ENCODE measurements around the gene DOK4.

DOK4 gene

DNA sequence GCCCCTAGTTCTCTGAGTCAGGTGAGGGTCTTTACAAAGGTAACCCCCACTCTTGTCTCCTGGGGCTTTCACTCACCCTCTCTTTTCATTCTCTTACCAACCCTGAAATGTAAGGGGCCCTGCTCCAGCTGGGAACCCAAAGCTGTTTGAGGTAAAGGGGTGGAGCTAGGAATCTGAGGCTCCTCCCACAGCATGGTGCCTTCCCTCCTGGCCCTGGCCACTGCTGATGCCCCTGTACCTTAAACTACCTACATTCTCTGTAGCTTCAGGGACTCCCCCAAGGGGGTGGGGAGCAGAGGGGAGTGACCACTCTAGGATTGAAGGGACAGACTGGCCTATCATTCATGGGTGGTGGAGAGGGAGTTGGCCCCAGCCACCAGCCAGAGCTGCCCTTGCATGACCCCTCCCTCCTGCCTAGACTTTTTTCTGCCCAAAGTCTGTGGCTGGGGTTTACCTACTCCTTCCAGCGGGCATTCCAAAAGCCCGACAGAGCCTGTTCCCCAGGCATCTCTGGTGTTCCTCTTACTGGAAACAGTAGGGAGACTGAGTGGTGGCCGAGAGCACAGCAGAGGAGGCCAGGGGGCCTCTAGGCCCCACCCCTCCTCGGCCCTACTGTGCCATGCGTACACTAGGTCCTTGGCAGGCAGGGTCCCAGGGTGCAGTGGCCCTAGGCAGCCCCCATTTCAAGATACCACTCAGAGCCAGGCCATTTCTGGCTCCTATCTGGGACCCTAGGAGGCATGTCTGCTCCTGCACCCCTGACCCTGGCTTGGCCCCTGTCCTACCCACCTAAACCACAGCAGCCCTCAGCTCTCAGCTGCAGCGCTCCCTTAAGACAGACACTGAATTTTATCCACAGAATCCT lies 9.5 kb downstream of the DOK4 start:
- DNase-seq: no peak

DNA sequence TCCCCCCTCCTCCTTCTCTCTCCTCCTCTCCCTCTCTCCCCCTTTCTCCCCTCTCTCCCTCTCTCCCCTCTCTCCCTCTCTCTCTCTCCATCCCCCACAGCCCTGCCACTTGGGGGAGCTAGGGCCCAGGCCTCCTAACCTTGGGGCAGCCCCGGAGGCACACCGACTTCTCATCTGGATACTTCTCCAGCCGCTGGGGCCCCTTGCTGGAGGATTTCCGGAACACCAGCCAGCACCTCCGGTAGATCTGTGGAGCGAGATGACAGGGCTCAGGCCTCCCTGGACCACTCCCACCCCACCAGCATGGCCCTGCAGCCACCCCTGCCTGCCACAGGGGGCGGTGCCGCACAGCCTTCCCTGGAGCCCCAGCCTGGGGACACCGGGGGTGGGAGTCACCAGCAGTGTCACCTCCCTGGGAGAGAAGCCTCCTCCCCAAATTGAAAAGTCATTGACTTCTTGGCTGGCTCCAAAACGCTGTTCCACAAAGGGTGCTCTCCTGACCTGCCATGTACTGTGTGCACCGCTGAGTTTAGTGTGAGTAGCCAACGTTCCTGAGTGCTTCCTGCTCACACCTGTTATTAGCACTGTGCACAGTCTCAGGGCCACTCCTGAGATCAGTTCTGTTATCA lies 10.5 kb downstream of the DOK4 start:
- DNase-seq: no peak

DNA sequence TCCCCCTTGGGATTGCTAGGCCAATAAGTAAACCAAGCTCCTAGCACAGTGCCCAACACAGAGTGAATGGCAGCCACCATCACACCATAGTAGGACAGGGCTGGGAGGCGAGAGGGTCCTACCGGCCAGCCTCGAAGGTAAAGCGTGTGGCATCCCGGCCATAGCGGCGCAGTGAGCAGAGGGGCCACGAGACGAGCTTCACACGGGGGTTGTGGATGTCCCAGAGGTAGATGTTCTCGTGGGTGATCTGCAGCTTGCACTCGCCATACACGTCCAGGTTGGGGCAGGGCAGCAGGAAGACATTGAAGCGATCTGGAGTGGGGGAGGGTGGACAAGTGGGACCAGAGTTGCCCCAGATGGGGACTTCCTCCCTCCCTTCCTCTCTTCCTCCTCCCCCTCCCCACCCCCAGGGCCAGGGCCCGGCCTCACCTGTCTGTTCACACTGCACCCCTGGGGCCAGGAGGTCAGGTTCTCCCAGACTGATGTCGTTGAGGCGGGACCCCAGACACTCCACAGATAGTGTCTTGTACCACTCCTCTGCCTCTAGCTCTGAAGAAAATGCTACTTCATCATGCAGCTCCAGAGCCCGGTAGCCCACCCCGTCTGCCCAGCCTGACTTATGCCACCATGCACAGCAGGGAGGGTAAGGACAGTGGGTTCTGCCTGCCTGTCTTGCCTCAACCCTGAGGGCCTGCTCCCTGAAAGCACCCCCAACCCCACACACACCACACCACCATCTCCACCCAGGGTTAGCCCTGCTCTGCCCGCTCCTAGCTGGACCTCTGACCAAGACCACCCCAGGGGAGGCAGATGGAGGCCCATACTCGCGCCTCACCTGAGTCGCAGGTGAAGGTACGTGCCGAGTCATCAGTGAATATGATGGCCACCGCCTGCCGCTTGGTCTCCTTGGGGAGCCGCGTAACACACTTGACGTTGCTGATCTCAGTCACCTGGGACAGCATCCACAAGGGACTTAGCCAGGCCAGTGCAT lies 11.3 kb downstream of the DOK4 start:
- no peak for DNase-seq

DNA sequence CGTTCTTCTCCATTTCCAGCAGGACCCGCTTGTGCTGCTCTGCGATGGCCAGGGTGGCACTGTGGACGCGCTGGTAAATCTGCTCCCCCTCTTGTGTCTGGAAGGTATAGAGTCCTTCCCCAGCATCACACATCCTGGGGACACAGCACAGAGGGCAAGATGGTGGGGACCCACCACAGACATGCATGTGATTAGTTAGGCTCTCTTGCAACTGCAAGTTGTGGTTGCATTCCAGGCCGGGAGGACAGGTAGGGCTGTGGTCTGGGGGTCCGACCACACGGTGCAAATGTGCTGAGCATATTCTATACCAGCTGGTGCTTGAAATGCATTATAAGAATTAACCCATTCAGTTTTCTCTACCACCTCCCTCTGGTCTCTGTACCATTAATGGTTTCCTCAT lies 12.4 kb downstream of the DOK4 start:
- DNase-seq: no peak

DNA sequence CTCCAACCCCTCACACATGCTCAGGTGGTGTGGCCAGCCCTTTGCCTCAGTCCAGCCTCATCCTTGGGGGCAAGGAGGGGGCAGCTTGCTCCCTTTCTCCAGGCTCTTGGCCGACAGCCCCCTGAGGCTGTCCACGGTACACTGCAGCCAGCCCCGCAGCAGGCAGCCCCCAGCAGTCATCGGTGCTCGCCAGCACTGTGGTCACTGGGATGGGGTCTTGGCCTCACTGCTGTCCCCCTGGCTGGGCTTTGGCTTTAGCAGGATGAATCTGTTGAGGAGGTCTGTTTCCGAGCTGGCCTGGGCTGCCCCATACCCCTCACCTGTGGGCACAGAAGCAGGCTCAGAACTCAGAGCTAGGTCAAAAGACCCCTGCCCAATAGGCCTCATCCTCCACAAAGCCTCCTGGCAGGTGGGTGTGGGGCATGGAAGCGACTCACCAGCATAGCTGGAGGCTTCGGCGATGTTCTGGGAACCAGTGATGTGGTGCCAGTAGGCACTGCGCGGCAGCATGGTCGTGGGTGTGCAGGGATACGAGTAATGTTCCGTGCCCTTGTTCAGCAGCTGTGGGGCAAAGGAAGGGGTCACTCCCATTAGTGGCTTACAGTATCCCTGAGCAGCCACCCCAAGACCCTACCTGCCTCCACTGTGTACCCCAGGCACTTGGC lies 13.0 kb downstream of the DOK4 start:
- no peak for DNase-seq

DNA sequence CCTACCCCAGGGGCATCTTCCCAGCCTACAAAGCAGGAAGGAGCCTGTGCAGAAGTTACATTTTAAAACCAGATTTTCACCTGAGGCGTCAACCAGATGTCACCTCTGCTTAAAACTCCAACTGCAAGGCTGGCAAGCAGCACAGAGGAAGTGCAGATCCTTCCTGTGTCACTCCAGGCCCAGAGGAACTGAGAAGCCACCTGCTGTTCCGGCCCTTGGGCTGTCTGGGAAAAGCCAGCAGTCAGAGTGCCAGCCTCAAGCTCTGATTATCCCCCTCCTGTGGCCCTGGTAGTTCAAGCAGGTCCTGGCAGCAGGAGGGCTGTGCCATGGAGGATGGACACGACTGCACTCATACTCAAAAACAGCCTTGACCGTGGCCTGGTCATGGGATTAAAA lies 13.6 kb downstream of the DOK4 start:
- no peak for DNase-seq

DNA sequence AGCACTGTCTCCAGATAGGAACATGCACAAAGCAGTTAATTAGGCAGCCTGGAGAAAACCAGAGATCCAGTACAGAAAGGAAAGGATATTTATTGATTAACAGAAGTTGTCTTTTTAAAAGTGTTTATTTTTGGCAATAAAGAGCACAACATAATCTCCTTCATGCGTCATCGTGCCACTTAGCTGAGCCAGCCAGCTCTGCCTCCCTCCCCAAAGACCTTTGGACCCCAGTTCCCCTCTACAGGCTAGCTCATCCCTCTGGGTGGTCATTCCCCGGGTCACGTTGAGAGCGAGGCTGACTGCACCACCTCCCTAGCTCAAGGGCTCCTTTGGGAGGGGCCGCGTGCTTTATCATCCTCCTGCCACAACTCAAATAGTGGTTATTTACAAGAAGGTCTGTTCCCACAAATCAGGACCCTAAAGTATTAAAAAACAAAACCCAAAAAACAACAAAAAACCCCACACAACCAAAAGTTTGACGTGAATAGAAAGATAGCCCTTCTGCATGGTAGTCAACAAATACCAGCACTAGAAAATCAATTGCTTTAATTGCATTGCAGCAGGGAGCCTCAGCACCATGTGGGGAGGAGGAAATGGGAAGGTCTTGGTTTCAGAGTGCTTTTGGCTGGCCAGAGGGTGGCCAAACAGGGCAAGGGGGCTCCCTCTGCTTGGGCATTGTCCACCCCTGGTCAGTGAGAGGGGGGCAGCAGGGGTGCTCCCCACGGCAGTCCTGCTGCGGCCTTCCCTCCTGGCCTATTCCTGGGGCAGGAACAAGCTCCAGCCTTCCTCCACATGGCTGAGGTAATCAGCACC lies 14.2 kb downstream of the DOK4 start:
- no peak for DNase-seq

DNA sequence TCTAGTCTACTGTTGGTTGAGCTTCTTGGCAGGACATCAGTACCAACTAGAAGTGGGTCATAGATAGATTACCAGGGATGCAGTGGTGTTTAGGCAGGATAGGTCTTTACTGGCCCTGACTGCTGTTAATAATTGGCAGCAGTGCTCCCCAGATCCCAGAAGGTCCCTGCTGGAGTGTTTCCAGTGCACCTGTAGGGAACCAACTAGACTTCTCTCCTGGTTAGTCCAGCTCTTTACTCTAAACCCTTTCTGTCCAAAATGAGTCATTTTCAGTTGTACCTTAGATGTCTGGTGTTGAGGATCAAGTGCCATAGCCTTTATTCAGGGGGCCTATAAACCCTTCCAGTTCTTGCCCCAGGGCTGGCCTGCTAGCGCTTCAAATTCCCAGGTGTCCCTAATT lies 15.1 kb downstream of the DOK4 start:
- DNase-seq: no peak

DNA sequence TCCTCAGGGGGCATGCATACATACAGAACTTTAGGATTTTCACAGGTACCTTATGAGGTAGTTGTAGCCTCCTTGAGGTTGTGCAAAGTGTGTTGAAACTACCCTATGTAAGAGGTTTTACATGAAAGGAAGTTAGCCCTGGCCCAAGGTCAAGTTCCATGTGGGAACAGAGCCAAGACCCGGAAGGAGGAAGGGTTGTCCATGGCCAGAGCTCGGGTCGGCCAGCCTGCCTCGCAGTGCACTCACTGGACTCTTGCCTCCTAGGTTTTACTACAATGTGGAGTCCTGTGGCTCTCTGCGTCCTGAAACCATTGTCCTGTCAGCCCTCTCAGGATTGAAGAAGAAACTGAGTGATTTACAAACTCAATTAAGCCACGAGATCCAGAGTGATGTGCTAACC lies 15.6 kb downstream of the DOK4 start:
- DNase-seq: no peak

DNA sequence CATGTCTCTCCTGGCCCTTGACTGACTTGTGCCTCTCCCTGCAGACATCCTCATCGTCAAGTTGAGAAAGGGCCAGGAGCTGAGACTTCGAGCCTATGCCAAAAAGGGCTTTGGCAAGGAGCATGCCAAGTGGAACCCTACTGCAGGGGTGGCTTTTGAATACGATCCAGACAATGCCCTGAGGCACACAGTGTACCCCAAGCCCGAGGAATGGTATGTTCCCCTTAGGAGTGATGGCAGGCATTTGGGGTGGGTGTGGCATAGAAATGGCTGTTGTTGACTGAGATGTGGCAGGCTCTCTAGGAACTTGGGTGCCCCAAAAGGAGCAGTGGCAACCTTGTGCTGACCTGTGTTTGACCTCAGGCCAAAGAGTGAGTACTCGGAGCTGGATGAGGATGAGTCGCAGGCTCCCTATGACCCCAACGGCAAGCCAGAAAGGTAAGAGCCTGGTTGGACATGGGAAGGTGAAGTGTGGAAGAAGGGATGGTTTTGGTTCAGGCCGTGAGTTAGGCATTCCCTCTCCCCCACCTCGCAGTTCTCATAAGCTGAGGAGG lies 16.3 kb downstream of the DOK4 start:
- no peak for DNase-seq

DNA sequence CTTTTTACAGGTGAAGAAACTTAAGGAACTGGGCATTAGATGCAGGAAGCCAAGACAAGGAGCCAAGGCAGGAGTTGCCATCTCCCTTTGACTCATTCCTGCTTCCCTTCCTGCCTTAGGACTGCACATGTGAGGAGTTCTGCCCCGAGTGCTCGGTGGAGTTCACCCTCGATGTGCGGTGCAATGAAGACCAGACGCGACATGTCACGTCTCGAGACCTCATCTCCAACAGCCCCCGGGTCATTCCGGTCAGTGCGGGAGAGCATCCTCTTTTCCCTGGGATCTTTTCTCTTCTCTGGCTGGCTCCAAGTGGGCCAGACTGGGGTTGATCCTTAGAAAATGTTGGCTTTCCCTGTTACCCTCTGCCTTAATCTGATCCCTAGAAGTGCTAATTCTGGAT lies 17.2 kb downstream of the DOK4 start:
- DNase-seq: no peak

DNA sequence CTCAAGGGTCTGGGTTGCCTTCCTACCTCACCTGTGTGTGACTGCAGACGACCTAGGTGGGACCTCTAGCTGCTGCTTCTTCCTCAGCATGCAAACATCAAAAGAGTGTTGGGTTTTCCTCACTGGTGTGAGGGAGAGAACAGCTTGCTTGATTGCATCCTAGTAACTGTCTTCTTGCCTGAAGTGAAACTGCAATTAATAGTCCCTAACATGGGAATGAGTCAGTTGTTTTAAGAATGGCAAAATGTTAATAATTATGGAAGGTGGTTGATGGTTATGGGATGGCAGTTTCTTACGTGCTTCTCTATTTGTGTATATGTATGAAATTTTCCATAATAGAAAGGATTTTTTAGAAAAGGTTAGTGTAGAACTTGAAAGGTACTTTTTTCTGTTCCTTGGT lies 17.9 kb downstream of the DOK4 start:
- no peak for DNase-seq

DNA sequence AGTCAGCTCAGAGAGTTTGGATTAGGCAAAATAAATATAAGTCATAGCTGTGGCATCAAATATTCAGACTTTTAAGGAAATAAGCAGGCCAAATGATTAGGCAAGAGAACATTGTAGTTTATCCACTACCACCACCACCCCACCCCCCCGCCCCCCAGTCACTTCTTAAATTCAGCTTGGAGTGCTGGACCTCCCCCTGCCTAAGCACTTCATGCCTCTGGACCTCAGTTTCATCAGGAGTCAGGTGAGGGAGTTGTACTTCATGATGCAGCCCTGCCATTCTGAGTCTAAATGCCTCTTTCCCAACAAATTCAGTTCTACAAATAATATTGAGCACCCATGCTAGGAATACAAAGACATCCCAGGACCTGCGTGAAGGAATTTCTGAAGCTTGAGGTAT lies 21.8 kb downstream of the DOK4 start:
- DNase-seq: no peak

DNA sequence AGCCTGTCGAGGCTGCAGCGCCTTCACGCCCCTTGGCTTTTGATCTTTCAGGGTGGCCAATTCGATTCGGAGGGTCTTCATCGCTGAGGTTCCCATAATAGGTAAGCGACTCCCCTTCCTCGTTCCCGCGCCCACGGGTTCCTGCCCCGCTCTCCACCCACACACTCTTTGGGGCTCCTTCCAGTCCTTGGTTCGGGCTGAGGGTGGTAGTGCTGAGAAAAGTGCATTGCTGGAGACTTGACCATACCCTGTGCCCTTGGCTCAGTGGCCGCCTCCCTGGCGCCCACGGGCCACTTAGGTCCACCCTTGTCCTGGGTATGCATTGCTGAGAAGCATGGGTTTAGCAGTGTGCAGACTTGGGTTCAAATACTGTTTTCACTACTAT lies 23.3 kb downstream of the DOK4 start:
- no peak for DNase-seq

DNA sequence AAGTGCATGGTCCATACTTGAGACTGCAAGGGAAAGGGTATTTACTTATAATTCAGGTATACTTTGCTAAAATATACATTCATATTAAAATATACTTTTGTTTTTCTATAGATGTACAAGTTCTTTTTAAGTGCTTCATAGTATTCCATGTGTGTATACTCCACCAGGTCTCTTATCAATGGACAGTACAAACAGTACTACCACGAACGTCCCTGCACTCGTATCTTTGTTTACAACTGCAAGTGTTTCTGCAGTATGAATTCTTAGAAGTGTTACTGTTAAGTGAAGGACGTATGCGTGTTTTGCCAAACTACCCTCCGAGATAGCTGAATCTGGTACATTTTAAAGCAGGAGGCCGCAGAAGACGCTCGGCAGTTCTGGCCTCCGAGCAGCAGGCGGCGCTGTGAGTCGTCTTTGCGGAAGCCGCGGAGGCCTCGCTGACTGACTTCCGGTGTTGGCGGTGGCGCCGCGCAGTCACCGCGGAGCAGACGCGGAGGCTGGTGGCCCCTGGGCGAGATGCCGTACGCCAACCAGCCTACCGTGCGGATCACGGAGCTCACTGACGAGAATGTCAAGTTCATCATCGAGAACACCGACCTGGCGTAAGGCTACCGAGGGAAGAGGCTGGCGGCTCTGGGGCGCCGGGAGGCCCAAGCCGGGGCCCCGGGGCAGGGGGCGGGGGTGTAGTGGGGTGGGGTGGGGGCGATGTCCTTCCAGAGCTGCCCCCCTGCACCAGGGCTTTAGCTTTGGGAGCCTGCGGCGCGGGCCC lies 23.9 kb downstream of the DOK4 start, which contains the start of gene POLR2C:
Gene POLR2C (plus strand): TSS at position 471 of the 769 bp plus-strand sequence. CDS start 46 bp downstream, at position 517.
- DNase-seq: peak; percentile 71 to 86

DNA sequence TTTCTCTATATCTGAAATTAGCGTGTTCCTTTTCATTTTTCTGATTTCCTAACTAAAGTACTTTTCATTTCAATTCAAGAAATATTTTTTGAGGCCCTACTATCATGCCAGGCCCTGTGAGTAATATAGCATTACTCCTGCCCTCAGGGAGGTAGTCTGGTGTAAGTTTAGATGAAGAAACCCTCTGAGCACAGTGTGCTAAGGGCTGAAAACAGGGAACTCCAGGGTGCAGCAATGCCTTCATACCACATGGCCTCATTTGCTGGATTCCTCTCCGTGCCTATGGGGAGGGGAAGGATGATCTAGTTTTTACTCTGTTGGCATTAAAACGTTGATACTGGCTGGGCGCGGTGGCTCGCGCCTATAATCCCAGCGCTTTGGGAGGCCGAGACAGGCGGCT lies 34.3 kb downstream of the DOK4 start:
- no peak for DNase-seq

DNA sequence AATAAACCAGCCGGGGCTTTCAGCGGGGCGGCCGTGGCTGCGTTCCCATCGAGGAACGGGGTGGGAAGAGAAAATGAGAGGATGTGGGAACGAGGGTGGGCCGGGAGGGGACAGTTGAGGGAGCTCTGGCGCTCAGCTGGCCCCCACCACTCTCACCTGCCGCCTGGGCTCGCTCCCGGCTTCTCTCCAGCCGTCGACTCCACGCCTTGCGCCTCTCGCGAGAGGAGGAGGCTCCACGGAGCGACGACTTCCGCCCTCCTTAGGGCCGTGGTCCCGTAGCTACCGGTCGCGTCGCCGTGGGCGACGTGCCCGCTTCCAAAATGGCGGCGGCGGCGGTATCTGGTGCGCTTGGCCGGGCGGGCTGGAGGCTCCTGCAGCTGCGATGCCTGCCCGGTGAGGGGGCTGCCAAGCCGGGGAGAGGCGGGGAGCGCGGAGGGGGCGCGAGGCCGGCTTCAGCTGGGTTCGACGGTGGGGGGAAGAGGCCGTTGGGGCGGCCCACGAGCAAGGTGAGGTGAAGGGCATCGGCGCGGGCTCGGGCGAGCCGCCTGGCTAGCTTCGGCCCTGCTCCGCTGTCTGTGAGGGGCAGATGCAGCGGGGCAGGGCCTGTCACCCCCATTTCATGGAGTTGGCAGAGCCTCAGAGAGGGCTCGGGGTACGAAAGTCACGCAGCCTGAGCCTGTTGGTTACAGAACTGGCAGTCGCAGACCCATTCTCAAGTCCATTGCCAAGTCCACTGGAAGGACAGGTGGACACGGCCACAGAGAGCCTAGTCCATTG lies 38.9 kb downstream of the DOK4 start, which contains the start of the genes CIAPIN1 and COQ9:
Gene CIAPIN1 (minus strand): TSS at position 200 of the 777 bp plus-strand sequence. CDS start 6,457 bp downstream, outside the sequence.
Gene COQ9 (plus strand): TSS at position 294 of the 777 bp plus-strand sequence. CDS start 27 bp downstream, at position 321.
- peak; percentile 94 to 95 for DNase-seq

DNA sequence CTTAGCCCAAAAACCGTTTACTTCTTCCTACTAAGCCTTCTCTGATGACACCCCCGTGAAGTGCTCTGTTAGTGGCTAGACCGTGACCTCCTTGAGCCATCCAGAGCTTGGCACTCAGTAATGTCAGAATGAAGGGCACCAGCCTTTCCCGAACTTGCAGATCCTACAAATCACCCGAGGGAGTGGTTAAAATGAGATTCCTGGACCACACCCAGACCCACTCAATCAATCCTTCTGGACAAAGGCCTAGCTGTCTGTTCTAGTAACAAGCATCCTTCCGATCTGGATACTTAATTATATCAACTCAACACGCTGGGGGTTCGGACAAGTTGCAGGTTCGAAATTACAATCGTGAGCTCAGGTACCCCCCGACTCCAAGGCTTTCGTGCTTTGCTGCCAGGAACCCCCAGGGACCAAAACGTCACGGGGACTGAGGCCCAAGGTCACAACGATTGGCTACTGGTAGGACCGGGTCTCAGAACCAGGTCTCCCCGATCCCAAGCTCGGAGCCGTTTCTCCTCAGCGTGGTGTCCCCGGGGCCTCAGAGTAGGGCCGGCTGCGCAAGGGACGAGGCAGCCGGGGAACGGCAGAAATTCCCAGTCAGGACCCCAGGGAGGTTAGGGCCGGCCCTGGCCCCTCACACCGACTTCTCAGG lies 39.6 kb downstream of the DOK4 start:
- peak; percentile 22 to 27 for DNase-seq

DNA sequence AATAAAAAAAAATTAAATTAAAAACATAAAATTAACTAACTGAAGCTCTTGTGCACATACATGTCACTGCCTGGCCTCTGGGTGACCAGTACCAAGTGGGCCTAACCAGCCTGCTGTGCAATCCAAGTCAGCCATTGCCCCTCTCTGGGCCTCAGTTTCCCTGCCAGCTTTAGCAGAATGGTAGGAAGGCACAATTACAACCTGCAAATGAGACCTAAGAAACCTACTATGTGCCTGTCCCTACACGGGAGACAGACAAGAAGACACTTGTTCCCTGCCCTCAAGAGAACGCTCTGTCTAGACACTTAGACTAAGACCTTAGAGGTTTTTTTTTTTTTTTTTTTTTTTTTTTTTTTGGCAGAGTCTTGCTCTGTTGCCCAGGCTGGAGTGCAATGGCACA lies 40.8 kb downstream of the DOK4 start:
- DNase-seq: no peak
